ENCODE data around the gene NEGR1.

DNA sequence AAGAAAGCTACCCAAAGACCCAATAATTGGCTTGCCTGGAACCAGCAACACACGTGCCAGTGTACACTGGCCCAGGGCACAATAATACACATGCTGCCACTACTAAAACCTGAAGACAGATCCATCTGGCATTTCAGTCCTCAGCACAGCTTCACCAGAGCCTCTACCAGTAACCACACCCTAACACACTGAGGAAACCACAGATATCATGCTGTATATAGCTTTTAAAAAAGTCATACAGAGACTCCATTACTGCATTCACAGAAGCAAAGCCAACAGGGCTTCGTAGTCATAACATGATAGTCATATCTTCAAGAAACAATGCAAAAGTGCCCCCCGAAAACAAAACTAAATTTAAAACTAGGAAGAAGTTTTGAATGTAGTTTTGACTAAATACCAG lies 40.6 kb upstream of the NEGR1 start:
- TF ChIP-seq, protein P1, sequence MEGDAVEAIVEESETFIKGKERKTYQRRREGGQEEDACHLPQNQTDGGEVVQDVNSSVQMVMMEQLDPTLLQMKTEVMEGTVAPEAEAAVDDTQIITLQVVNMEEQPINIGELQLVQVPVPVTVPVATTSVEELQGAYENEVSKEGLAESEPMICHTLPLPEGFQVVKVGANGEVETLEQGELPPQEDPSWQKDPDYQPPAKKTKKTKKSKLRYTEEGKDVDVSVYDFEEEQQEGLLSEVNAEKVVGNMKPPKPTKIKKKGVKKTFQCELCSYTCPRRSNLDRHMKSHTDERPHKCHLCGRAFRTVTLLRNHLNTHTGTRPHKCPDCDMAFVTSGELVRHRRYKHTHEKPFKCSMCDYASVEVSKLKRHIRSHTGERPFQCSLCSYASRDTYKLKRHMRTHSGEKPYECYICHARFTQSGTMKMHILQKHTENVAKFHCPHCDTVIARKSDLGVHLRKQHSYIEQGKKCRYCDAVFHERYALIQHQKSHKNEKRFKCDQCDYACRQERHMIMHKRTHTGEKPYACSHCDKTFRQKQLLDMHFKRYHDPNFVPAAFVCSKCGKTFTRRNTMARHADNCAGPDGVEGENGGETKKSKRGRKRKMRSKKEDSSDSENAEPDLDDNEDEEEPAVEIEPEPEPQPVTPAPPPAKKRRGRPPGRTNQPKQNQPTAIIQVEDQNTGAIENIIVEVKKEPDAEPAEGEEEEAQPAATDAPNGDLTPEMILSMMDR (IDR thresholded peaks at IDR 0.05): no peak
- TF ChIP-seq POLR2A (IDR thresholded peaks at IDR 0.05) (no peak), POLR2AphosphoS5 (IDR thresholded peaks at IDR 0.05) (no peak), EP300 (IDR thresholded peaks at IDR 0.05; ENCODE audit: low read depth) (no peak)

All from transverse colon (tissue), 4 donors.